K562 (cell line): ENCODE measurements around the gene TARBP1. TPM values are rescaled to one million over a fixed set of nuclear protein-coding genes. Genes with fewer than 3 reads are reported as not detected.

ENCODE experiments used
- BRD4 ChIP-seq: fragments of 200-600 bp; sonication (generic); IDR thresholded peaks from 2 replicates; pipeline ENCODE4 v1.6.1; 2017; ENCODE audit warnings: inconsistent platforms
- DMBX1 ChIP-seq: fragments of 250-450 bp; sonication (Bioruptor Pico); IDR thresholded peaks from 2 replicates; pipeline ENCODE4 v1.8.0; 2022; ENCODE audit warnings: inconsistent platforms, mild to moderate bottlenecking, moderate library complexity, borderline replicate concordance
- EP300 ChIP-seq: IDR thresholded peaks from 2 replicates; pipeline ENCODE4 v1.6.1; 2012; ENCODE audit warnings: low read length, improper control_type of control experiment
- ETV5 ChIP-seq: sonication (generic); formaldehyde crosslinking; IDR thresholded peaks from 2 replicates; pipeline ENCODE4 v1.4.0; 2020; ENCODE audit warnings: low read depth, mild to moderate bottlenecking, missing genetic modification reagents
- GABPB1 ChIP-seq: sonication (generic); formaldehyde crosslinking; IDR thresholded peaks from 2 replicates; pipeline ENCODE4 v1.8.0; 2022; ENCODE audit warnings: mild to moderate bottlenecking, missing genetic modification reagents
- MTF1 ChIP-seq: fragments of 250-450 bp; sonication (Bioruptor Pico); IDR thresholded peaks from 2 replicates; pipeline ENCODE4 v1.9.0; 2021; ENCODE audit warnings: moderate library complexity, mild to moderate bottlenecking, inconsistent platforms, borderline replicate concordance
- NR2C2 ChIP-seq, 2 experiments: fragments of 200-800 bp in 1 of 2; sonication (Bioruptor generic) in 1 of 2; sonication (generic) in 1 of 2; formaldehyde crosslinking in 1 of 2; IDR thresholded peaks; 2 replicates each; pipeline versions ENCODE4 v1.6.1 to v1.8.0; 2016 to 2022; ENCODE audit warnings: mild to moderate bottlenecking in 1 of 2, missing compliant biosample characterization in 1 of 2, missing genetic modification characterization in 1 of 2, missing genetic modification reagents in 1 of 2
- PHB ChIP-seq: fragments of 250-450 bp; sonication (Bioruptor Pico); IDR thresholded peaks from 2 replicates; pipeline ENCODE4 v1.5.0; 2021
- THRAP3 ChIP-seq: fragments of 450-650 bp; IDR thresholded peaks from 2 replicates; pipeline ENCODE4 v1.6.1; 2016; ENCODE audit warnings: mild to moderate bottlenecking, inconsistent platforms, borderline replicate concordance
- polyA plus RNA-seq, 8 experiments: library from polyadenylated mRNA; depleted of rRNA in 4 of 8; stranded (reverse) in 5 of 8; unstranded in 3 of 8; fragments of >200 nt; fragmentation: Nextera tagmentation in 2 of 8; fragmentation: Illumina TruSeq in 1 of 8; extraction: Ambion mirVana in 2 of 8; extraction: Trizol in 1 of 8; gene quantifications; 2 replicates each; pipeline versions ENCODE4 v1.2.1 to v1.2.3, GENCODE V29; 2011 to 2014; ENCODE audit warnings: inconsistent platforms in 1 of 8, missing spikeins in 1 of 8
- total RNA-seq, 7 experiments: library from RNA; depleted of rRNA in 6 of 7; stranded (reverse); fragments of >200 nt in 6 of 7; fragmentation: Illumina TruSeq in 2 of 7; extraction: Trizol in 2 of 7; gene quantifications; 2 replicates each; pipeline versions ENCODE4 v1.2.1 to v1.2.3, GENCODE V29; 2011 to 2021; ENCODE audit warnings: low replicate concordance in 1 of 7
- TF ChIP-seq, protein P1 (sequence below), 3 experiments: fragments of 200-800 bp in 1 of 3; fragments of 250-450 bp in 1 of 3; fragments of 450-650 bp in 1 of 3; sonication (Bioruptor Pico) in 1 of 3; sonication (Bioruptor generic) in 1 of 3; formaldehyde crosslinking in 1 of 3; IDR thresholded peaks; 2 replicates each; pipeline versions ENCODE4 v1.6.1 to v1.8.0; 2016 to 2022; ENCODE audit warnings: mild to moderate bottlenecking in 2 of 3, missing genetic modification characterization in 2 of 3, missing compliant biosample characterization in 1 of 3, moderate library complexity in 1 of 3
- TF ChIP-seq, protein P2 (sequence below): sonication (generic); formaldehyde crosslinking; IDR thresholded peaks from 2 replicates; pipeline ENCODE4 v1.8.0; 2022; ENCODE audit warnings: mild to moderate bottlenecking, missing genetic modification reagents
- TF ChIP-seq, protein P3 (sequence below): fragments of 200-800 bp; sonication (Bioruptor generic); IDR thresholded peaks from 2 replicates; pipeline ENCODE4 v1.6.1; 2017; ENCODE audit warnings: missing genetic modification characterization, missing compliant biosample characterization
- TF ChIP-seq, protein P4 (sequence below): sonication (generic); formaldehyde crosslinking; IDR thresholded peaks from 2 replicates; pipeline ENCODE4 v1.8.1; 2022; ENCODE audit warnings: missing genetic modification reagents
- TF ChIP-seq, protein P5 (sequence below): fragments of 150-350 bp; IDR thresholded peaks from 2 replicates; pipeline ENCODE4 v1.6.1; 2014; ENCODE audit warnings: low read depth, mild to moderate bottlenecking, low read length, borderline replicate concordance

The TARBP1 gene
- total and polyA plus RNA-seq, 9 of the 15 experiments (the other 6 are each of a cell fraction or from before 2014, with no cell fraction given): 8.8 to 48.0 (median 22.9) TPM

DNA sequence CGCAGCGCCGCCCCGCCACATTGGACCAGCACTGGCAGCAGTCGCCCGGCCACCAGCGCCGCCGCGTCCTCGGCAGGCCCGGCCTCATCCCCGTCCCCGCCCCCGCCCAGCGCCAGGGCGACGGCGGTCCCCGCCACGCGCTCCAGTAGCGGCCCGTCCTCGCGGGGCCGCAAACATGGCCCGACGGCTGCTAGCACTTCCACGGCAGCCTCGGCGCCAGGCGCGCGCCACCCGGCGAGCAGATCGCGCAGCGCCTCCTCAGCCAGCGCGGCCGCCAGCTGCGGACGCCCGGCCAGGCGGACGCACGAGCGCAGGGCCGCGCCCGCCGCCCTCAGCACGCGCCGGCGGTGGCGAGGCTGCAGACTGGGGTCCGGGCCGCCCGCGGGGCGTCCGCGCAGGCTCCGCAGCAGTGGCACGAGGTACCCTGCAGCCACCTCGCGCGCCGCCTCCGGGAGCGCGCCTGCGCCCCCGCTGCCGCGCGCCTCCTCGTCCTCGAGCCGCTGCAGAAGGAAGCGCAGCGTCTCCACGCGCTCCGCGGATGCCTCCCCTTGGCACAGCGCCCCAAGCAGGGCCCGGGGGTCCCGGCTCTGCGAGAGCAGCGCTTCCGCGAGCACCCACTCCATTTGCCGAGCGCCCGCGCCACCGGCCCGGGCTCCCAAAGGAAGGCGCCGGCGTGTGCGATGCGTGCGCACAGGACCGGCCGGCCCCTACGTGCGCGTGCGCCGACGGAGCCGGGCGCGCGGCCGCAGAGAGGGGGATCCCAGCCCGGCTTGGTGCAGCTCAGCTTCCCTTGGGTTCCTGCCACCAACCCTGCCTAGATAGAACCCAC lies at the start of gene TARBP1 (continued):
- TF ChIP-seq, protein P1, sequence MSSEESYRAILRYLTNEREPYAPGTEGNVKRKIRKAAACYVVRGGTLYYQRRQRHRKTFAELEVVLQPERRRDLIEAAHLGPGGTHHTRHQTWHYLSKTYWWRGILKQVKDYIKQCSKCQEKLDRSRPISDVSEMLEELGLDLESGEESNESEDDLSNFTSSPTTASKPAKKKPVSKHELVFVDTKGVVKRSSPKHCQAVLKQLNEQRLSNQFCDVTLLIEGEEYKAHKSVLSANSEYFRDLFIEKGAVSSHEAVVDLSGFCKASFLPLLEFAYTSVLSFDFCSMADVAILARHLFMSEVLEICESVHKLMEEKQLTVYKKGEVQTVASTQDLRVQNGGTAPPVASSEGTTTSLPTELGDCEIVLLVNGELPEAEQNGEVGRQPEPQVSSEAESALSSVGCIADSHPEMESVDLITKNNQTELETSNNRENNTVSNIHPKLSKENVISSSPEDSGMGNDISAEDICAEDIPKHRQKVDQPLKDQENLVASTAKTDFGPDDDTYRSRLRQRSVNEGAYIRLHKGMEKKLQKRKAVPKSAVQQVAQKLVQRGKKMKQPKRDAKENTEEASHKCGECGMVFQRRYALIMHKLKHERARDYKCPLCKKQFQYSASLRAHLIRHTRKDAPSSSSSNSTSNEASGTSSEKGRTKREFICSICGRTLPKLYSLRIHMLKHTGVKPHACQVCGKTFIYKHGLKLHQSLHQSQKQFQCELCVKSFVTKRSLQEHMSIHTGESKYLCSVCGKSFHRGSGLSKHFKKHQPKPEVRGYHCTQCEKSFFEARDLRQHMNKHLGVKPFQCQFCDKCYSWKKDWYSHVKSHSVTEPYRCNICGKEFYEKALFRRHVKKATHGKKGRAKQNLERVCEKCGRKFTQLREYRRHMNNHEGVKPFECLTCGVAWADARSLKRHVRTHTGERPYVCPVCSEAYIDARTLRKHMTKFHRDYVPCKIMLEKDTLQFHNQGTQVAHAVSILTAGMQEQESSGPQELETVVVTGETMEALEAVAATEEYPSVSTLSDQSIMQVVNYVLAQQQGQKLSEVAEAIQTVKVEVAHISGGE (CRISPR knock-in tag; IDR thresholded peaks at IDR 0.05): peak in 1 of 3 experiments; percentile 84; a peak in 1 of 6 replicates
- TF ChIP-seq MTF1 (CRISPR knock-in tag) (no peak), BRD4 (no peak), ETV5 (CRISPR knock-in tag) (no peak), GABPB1 (CRISPR knock-in tag) (no peak), DMBX1 (CRISPR knock-in tag) (0 out of 2 replicates have a peak, but pooled peaks have one; percentile 79), THRAP3 (no peak), PHB (CRISPR knock-in tag) (no peak), EP300 (no peak), NR2C2 (CRISPR knock-in tag; IDR thresholded peaks at IDR 0.05) (peak; percentile 74; the same call in 1 of the 2 replicates), NR2C2 (tag; IDR thresholded peaks at IDR 0.05) (no peak; the same call in 1 of the 2 replicates)
- TF ChIP-seq, protein P2, sequence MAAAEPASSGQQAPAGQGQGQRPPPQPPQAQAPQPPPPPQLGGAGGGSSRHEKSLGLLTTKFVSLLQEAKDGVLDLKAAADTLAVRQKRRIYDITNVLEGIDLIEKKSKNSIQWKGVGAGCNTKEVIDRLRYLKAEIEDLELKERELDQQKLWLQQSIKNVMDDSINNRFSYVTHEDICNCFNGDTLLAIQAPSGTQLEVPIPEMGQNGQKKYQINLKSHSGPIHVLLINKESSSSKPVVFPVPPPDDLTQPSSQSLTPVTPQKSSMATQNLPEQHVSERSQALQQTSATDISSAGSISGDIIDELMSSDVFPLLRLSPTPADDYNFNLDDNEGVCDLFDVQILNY (CRISPR knock-in tag): peak; percentile 1; the same call in 1 of the 2 replicates
- TF ChIP-seq, protein P3, sequence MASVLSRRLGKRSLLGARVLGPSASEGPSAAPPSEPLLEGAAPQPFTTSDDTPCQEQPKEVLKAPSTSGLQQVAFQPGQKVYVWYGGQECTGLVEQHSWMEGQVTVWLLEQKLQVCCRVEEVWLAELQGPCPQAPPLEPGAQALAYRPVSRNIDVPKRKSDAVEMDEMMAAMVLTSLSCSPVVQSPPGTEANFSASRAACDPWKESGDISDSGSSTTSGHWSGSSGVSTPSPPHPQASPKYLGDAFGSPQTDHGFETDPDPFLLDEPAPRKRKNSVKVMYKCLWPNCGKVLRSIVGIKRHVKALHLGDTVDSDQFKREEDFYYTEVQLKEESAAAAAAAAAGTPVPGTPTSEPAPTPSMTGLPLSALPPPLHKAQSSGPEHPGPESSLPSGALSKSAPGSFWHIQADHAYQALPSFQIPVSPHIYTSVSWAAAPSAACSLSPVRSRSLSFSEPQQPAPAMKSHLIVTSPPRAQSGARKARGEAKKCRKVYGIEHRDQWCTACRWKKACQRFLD (CRISPR knock-in tag): peak; percentile 96
- TF ChIP-seq, protein P4, sequence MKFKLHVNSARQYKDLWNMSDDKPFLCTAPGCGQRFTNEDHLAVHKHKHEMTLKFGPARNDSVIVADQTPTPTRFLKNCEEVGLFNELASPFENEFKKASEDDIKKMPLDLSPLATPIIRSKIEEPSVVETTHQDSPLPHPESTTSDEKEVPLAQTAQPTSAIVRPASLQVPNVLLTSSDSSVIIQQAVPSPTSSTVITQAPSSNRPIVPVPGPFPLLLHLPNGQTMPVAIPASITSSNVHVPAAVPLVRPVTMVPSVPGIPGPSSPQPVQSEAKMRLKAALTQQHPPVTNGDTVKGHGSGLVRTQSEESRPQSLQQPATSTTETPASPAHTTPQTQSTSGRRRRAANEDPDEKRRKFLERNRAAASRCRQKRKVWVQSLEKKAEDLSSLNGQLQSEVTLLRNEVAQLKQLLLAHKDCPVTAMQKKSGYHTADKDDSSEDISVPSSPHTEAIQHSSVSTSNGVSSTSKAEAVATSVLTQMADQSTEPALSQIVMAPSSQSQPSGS (CRISPR knock-in tag): no peak
- TF ChIP-seq, protein P5, sequence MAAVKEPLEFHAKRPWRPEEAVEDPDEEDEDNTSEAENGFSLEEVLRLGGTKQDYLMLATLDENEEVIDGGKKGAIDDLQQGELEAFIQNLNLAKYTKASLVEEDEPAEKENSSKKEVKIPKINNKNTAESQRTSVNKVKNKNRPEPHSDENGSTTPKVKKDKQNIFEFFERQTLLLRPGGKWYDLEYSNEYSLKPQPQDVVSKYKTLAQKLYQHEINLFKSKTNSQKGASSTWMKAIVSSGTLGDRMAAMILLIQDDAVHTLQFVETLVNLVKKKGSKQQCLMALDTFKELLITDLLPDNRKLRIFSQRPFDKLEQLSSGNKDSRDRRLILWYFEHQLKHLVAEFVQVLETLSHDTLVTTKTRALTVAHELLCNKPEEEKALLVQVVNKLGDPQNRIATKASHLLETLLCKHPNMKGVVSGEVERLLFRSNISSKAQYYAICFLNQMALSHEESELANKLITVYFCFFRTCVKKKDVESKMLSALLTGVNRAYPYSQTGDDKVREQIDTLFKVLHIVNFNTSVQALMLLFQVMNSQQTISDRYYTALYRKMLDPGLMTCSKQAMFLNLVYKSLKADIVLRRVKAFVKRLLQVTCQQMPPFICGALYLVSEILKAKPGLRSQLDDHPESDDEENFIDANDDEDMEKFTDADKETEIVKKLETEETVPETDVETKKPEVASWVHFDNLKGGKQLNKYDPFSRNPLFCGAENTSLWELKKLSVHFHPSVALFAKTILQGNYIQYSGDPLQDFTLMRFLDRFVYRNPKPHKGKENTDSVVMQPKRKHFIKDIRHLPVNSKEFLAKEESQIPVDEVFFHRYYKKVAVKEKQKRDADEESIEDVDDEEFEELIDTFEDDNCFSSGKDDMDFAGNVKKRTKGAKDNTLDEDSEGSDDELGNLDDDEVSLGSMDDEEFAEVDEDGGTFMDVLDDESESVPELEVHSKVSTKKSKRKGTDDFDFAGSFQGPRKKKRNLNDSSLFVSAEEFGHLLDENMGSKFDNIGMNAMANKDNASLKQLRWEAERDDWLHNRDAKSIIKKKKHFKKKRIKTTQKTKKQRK: no peak
